SK-N-MC (cell line): ENCODE results near the gene PDE9A.

Experiments
- EZH2 ChIP-seq: fragments of 200-600 bp; sonication (generic); IDR thresholded peaks from one replicate; pipeline ENCODE4 v1.6.1; 2017; ENCODE audit warnings: antibody characterized with exemption
- FOXP2 ChIP-seq: optimal IDR thresholded peaks from 2 replicates; pipeline ENCODE3; 2011; ENCODE audit warnings: mild to moderate bottlenecking, moderate library complexity; ENCODE audit not compliant: insufficient read depth; ENCODE audit errors: extremely low read length, control extremely low read depth
- POLR2AphosphoS5 ChIP-seq: IDR thresholded peaks from 2 replicates; pipeline ENCODE4 v1.6.1; 2012; ENCODE audit warnings: mild to moderate bottlenecking, low read depth, low read length, borderline replicate concordance

GRCh38 chr21:42746240-42746592 is 92.8 kb downstream of the PDE9A start:
- no peak for TF ChIP-seq EZH2
- TF ChIP-seq POLR2AphosphoS5 = no peak
- no peak for TF ChIP-seq FOXP2
